IMR-90 (cell line): Measurements from ENCODE around the gene FGF12. TPM values are rescaled to one million over a fixed set of nuclear protein-coding genes. Genes with fewer than 3 reads are reported as not detected.

Experiments used
- ATAC-seq: fragments of 200-7000 bp; cut with Tn5 transposase; 2 replicates; pipeline ENCODE4 v1.9.1; 2020; ENCODE audit warnings: low read depth, mild to moderate bottlenecking, moderate library complexity
- BruUV-seq: library from RNA; stranded (reverse); fragments of 400-500 nt; replicated peaks from 2 replicates; lab custom pipeline; 2021; lab: Mats Ljungman, UMichigan
- CTCF ChIA-PET: fragments of 300-600 bp; formaldehyde crosslinking; extraction: SDS; loops from one replicate; lab custom pipeline; 2021; ENCODE audit warnings: antibody characterized with exemption; lab: Yijun Ruan, JAX
- POLR2A ChIA-PET: fragments of 300-600 bp; sonication (Branson Sonifier 250); formaldehyde crosslinking; loops from one replicate; lab custom pipeline; 2022; ENCODE audit warnings: antibody characterized with exemption; ENCODE audit not compliant: unreplicated experiment; lab: Charles Lee
- DNase-seq: peaks from one replicate; pipeline ENCODE4 v3.0.0; 2013
- H2AFZ ChIP-seq: replicated peaks from 2 replicates; pipeline ENCODE3; 2013; ENCODE audit warnings: low read length, mild to moderate bottlenecking; ENCODE audit not compliant: poor library complexity
- H2AK5ac ChIP-seq: 2 replicates; pipeline ENCODE4 v1.6.1; 2013; ENCODE audit warnings: low read depth, low read length, inconsistent platforms
- H2AK9ac ChIP-seq: replicated peaks from 2 replicates; pipeline ENCODE3; 2013; ENCODE audit warnings: mild to moderate bottlenecking, low read depth, low read length, moderate library complexity; ENCODE audit not compliant: poor library complexity
- H2BK120ac ChIP-seq: 2 replicates; pipeline ENCODE4 v1.6.1; 2013; ENCODE audit warnings: low read depth, low read length, inconsistent platforms
- H2BK15ac ChIP-seq: 3 replicates; pipeline ENCODE4 v1.6.1; 2013; ENCODE audit warnings: low read depth, low read length, inconsistent platforms
- H2BK20ac ChIP-seq: 2 replicates; pipeline ENCODE4 v1.6.1; 2013; ENCODE audit warnings: low read depth, mild to moderate bottlenecking, inconsistent platforms, low read length, moderate library complexity
- H2BK5ac ChIP-seq: 2 replicates; pipeline ENCODE4 v1.6.1; 2013; ENCODE audit warnings: mild to moderate bottlenecking, low read depth, low read length, inconsistent platforms; ENCODE audit not compliant: poor library complexity, severe bottlenecking
- H3K14ac ChIP-seq: replicated peaks from 2 replicates; pipeline ENCODE4 v1.6.1; 2013; ENCODE audit warnings: low read depth, low read length, inconsistent platforms
- H3K18ac ChIP-seq: 2 replicates; pipeline ENCODE4 v1.6.1; 2013; ENCODE audit warnings: low read depth, low read length, control low read depth
- H3K23ac ChIP-seq: 2 replicates; pipeline ENCODE4 v1.6.1; 2013; ENCODE audit warnings: low read depth, low read length, inconsistent platforms
- H3K27ac ChIP-seq: 2 replicates; pipeline ENCODE4 v1.5.1; 2013; ENCODE audit warnings: mild to moderate bottlenecking, control low read depth, low read length; ENCODE audit not compliant: insufficient read depth
- H3K27me3 ChIP-seq: 2 replicates; pipeline ENCODE4 v1.6.1; 2013; ENCODE audit warnings: low read length; ENCODE audit not compliant: control insufficient read depth, insufficient read depth
- H3K36me3 ChIP-seq: 2 replicates; pipeline ENCODE4 v1.6.1; 2013; ENCODE audit warnings: low read length, mixed read lengths; ENCODE audit not compliant: control insufficient read depth, insufficient read depth
- H3K4ac ChIP-seq: 2 replicates; pipeline ENCODE4 v1.6.1; 2013; ENCODE audit warnings: low read depth, low read length, inconsistent platforms
- H3K4me1 ChIP-seq: 2 replicates; pipeline ENCODE4 v1.6.1; 2013; ENCODE audit warnings: low read length, mixed read lengths; ENCODE audit not compliant: control insufficient read depth, insufficient read depth
- H3K4me2 ChIP-seq: 2 replicates; pipeline ENCODE4 v1.6.1; 2013; ENCODE audit warnings: low read depth, mild to moderate bottlenecking, control low read depth, low read length, moderate library complexity
- H3K4me3 ChIP-seq: 2 replicates; pipeline ENCODE4 v1.5.1; 2013; ENCODE audit warnings: low read depth, mild to moderate bottlenecking, control low read depth, low read length, moderate library complexity; ENCODE audit not compliant: insufficient read depth
- H3K56ac ChIP-seq: 2 replicates; pipeline ENCODE4 v1.6.1; 2013; ENCODE audit warnings: low read length, inconsistent platforms; ENCODE audit not compliant: insufficient read depth; ENCODE audit errors: extremely low read depth
- H3K79me1 ChIP-seq, 2 experiments: 2 replicates each; pipeline ENCODE4 v1.6.1; 2013; ENCODE audit warnings: low read length in 2 of 2, inconsistent platforms in 1 of 2, low read depth in 1 of 2
- H3K9ac ChIP-seq: 2 replicates; pipeline ENCODE4 v1.6.1; 2013; ENCODE audit warnings: low read depth, low read length, control low read depth
- H3K9me1 ChIP-seq: 2 replicates; pipeline ENCODE4 v1.6.1; 2013; ENCODE audit warnings: low read length, inconsistent platforms; ENCODE audit not compliant: insufficient read depth
- H3K9me3 ChIP-seq: 2 replicates; pipeline ENCODE4 v1.6.1; 2013; ENCODE audit warnings: low read length; ENCODE audit not compliant: control insufficient read depth, insufficient read depth
- H4K20me1 ChIP-seq: 2 replicates; pipeline ENCODE4 v1.6.1; 2013; ENCODE audit warnings: low read length, inconsistent platforms; ENCODE audit not compliant: insufficient read depth
- H4K5ac ChIP-seq: 2 replicates; pipeline ENCODE4 v1.6.1; 2013; ENCODE audit warnings: mild to moderate bottlenecking, low read depth, low read length, control low read depth
- H4K8ac ChIP-seq, 2 experiments: 2 replicates each; pipeline ENCODE4 v1.6.1; 2013; ENCODE audit warnings: low read depth in 2 of 2, low read length in 2 of 2, control low read depth in 1 of 2, inconsistent platforms in 1 of 2
- H4K91ac ChIP-seq: 2 replicates; pipeline ENCODE4 v1.6.1; 2013; ENCODE audit warnings: low read depth, low read length, inconsistent platforms; ENCODE audit not compliant: insufficient read depth
- BHLHE40 ChIP-seq: fragments of 150-350 bp; IDR thresholded peaks from 2 replicates; pipeline ENCODE4 v1.6.1; 2016; ENCODE audit warnings: mild to moderate bottlenecking, low read depth, low read length
- CEBPB ChIP-seq: IDR thresholded peaks from 2 replicates; pipeline ENCODE4 v1.6.1; 2012; ENCODE audit warnings: low read depth, low read length, improper control_type of control experiment
- CHD1 ChIP-seq: IDR thresholded peaks from 2 replicates; pipeline ENCODE4 v1.6.1; 2012; ENCODE audit warnings: low read depth, low read length, improper control_type of control experiment
- MAFK ChIP-seq: IDR thresholded peaks from 2 replicates; pipeline ENCODE4 v1.6.1; 2012; ENCODE audit warnings: low read depth, low read length, improper control_type of control experiment
- MAZ ChIP-seq: IDR thresholded peaks from 2 replicates; pipeline ENCODE4 v1.6.1; 2012; ENCODE audit warnings: low read depth, mild to moderate bottlenecking, low read length, improper control_type of control experiment, moderate library complexity, borderline replicate concordance
- MXI1 ChIP-seq: IDR thresholded peaks from 2 replicates; pipeline ENCODE4 v1.6.1; 2012; ENCODE audit warnings: low read depth, mild to moderate bottlenecking, low read length, moderate library complexity, borderline replicate concordance
- POLR2A ChIP-seq: IDR thresholded peaks from 2 replicates; pipeline ENCODE4 v1.6.1; 2012; ENCODE audit warnings: mild to moderate bottlenecking, low read depth, low read length
- RAD21 ChIP-seq: IDR thresholded peaks from 2 replicates; pipeline ENCODE4 v1.6.1; 2012; ENCODE audit warnings: low read length, improper control_type of control experiment
- WGBS, 2 experiments: methylation state at CpG; one replicate each; pipeline versions ENCODE4 v1.1.5 to v1.1.7; 2013; ENCODE audit warnings: missing lambda C conversion rate in 2 of 2; ENCODE audit not compliant: insufficient read length in 1 of 2; ENCODE audit errors: extremely low coverage in 2 of 2; 5-methylcytosine and 5-hydroxymethylcytosine counted together
- dilution Hi-C: fragments of 300-500 bp; cut with HindIII; formaldehyde crosslinking; loops from one replicate; pipeline ENCODE4 v1.14.3; 2018; ENCODE audit warnings: low sequenced_read_pairs; ENCODE audit not compliant: unreplicated experiment
- in situ Hi-C: fragments of 300-500 bp; cut with MboI; formaldehyde crosslinking; loops from 3 replicates; pipeline ENCODE4 v1.14.3; 2019; ENCODE audit warnings: low sequenced_read_pairs, inconsistent platforms, mixed read lengths
- intact Hi-C: fragments of 100-400 bp; cut with micrococcal nuclease; formaldehyde crosslinking; loops from 2 replicates; pipeline ENCODE4 v1.10.0; 2022
- polyA plus RNA-seq, 3 experiments: library from polyadenylated mRNA; depleted of rRNA; stranded (reverse); fragments of >200 nt; gene quantifications; 2 replicates each; pipeline ENCODE4 v1.2.3, GENCODE V29; 2012; ENCODE audit warnings: low replicate concordance in 1 of 3
- total RNA-seq: library from RNA; depleted of rRNA; stranded (reverse); fragments of >200 nt; gene quantifications from 2 replicates; pipeline ENCODE4 v1.2.3, GENCODE V29; 2012
- TF ChIP-seq, protein P1 (sequence below): fragments of 150-350 bp; IDR thresholded peaks from 2 replicates; pipeline ENCODE4 v1.6.1; 2017; ENCODE audit warnings: mild to moderate bottlenecking, antibody characterized with exemption, low read length, low read depth
- TF ChIP-seq, protein P2 (sequence below): conservative IDR thresholded peaks from 2 replicates; pipeline ENCODE4 v1.5.1; 2012; ENCODE audit warnings: mild to moderate bottlenecking, low read depth, low read length, improper control_type of control experiment

FGF12 gene
- total and polyA plus RNA-seq, 2 of the 4 experiments (the other 2 are of a cell fraction): not detected

DNA sequence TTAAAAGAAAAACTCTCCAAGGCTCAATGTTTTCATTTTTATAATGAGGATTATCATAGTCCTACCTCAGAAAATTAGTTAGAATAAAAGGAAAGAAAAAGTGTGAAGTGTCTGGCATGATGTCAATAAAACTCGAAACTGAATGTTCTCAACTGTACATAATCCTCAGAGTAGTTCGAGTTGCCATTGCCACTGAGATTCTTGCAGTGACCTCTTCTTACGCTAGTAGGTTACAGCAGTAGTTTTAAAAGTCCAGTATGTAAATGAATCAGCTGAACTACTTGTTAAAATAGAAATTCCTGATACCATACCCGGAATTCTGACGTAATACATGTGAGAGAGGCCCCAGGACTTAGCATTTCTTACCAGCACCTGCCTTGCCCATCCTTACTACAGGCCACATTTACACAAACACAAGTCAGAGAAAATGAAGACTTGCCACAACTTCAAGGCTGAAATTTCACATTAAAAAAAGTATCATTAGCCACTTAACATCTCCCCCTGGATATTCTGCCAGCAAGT is 502.6 kb downstream of the FGF12 start:
- in situ Hi-C loops: no loop called here
- H3K9ac ChIP-seq: no peak overlapping the region
- no peak overlapping the region for H2BK15ac ChIP-seq
- H3K27ac ChIP-seq: no peak overlapping the region
- ChIA-PET POLR2A (no interaction called here), CTCF (no interaction called here)
- no peaks in the 10 kb centered on the region for H3K79me1 ChIP-seq
- H2BK20ac ChIP-seq: no peak overlapping the region
- no peak overlapping the region for H3K4ac ChIP-seq
- no peak overlapping the region for H2BK120ac ChIP-seq
- no peaks in the 10 kb centered on the region for H3K9me1 ChIP-seq
- WGBS, 2 experiments: no CpG with 5 or more reads among the region's 5 CpGs
- intact Hi-C loops: no loop called here
- H2BK5ac ChIP-seq: no peak overlapping the region
- H2AK9ac ChIP-seq: no peak overlapping the region
- H4K8ac ChIP-seq: no peak overlapping the region
- H3K4me2 ChIP-seq: no peak overlapping the region
- no peak overlapping the region for H2AFZ ChIP-seq
- TF ChIP-seq, protein P1, sequence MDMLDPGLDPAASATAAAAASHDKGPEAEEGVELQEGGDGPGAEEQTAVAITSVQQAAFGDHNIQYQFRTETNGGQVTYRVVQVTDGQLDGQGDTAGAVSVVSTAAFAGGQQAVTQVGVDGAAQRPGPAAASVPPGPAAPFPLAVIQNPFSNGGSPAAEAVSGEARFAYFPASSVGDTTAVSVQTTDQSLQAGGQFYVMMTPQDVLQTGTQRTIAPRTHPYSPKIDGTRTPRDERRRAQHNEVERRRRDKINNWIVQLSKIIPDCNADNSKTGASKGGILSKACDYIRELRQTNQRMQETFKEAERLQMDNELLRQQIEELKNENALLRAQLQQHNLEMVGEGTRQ: no peak
- TF ChIP-seq BHLHE40 (no peak), MXI1 (no peak), MAFK (no peak), CEBPB (no peak), RAD21 (no peak), MAZ (no peak), CHD1 (no peak), POLR2A (no peak)
- TF ChIP-seq, protein P2, sequence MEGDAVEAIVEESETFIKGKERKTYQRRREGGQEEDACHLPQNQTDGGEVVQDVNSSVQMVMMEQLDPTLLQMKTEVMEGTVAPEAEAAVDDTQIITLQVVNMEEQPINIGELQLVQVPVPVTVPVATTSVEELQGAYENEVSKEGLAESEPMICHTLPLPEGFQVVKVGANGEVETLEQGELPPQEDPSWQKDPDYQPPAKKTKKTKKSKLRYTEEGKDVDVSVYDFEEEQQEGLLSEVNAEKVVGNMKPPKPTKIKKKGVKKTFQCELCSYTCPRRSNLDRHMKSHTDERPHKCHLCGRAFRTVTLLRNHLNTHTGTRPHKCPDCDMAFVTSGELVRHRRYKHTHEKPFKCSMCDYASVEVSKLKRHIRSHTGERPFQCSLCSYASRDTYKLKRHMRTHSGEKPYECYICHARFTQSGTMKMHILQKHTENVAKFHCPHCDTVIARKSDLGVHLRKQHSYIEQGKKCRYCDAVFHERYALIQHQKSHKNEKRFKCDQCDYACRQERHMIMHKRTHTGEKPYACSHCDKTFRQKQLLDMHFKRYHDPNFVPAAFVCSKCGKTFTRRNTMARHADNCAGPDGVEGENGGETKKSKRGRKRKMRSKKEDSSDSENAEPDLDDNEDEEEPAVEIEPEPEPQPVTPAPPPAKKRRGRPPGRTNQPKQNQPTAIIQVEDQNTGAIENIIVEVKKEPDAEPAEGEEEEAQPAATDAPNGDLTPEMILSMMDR: no peak
- H4K91ac ChIP-seq: no peak overlapping the region
- ATAC-seq: no peak
- H3K18ac ChIP-seq: no peak overlapping the region
- no peak overlapping the region for H3K56ac ChIP-seq
- no TSS peak for BruUV-seq
- H3K23ac ChIP-seq: no peak overlapping the region
- no peaks in the 10 kb centered on the region for H3K27me3 ChIP-seq
- no peak overlapping the region for H4K5ac ChIP-seq
- H2AK5ac ChIP-seq: no peak overlapping the region
- no peaks in the 10 kb centered on the region for H3K36me3 ChIP-seq
- H3K4me1 ChIP-seq: no peaks in the 10 kb centered on the region
- H3K9me3 ChIP-seq: no peaks in the 10 kb centered on the region
- DNase-seq: no peak
- dilution Hi-C loops: no loop called here
- no peaks in the 10 kb centered on the region for H4K20me1 ChIP-seq
- no peak overlapping the region for H3K14ac ChIP-seq
- H3K4me3 ChIP-seq: no peak overlapping the region
